Right atrium auricular region (tissue), 2 donors: ENCODE data around the gene LRFN3. TPM values are rescaled to one million over a fixed set of nuclear protein-coding genes. Genes with fewer than 3 reads are reported as not detected.
A peak's percentile ranks its signal among the peaks of the same experiment; 100 is the strongest.

Experiments used
- DNase-seq: peaks from one replicate; pipeline ENCODE4 v3.0.0-alpha.2; 2019; ENCODE audit warnings: low spot score
- H3K27ac ChIP-seq, 2 donors: fragments of 200-600 bp; sonication (generic); 1 replicate in 1 of 2; 2 replicates in 1 of 2; pipeline ENCODE4 v1.5.1; 2016 to 2019
- H3K27me3 ChIP-seq, 2 donors: fragments of 200-600 bp; sonication (generic); one replicate each; pipeline versions ENCODE4 v1.5.1 to v1.6.0; 2017 to 2019
- H3K36me3 ChIP-seq: fragments of 200-600 bp; sonication (generic); one replicate; pipeline ENCODE4 v1.5.1; 2016
- H3K4me1 ChIP-seq, 2 donors: fragments of 200-600 bp; sonication (generic); one replicate each; pipeline versions ENCODE4 v1.5.1 to v1.6.0; 2017 to 2019
- H3K4me3 ChIP-seq, 2 donors: fragments of 200-600 bp; sonication (generic); 1 replicate in 1 of 2; 2 replicates in 1 of 2; pipeline ENCODE4 v1.5.1; 2017 to 2019; ENCODE audit warnings: mild to moderate bottlenecking in 1 of 2, moderate library complexity in 1 of 2
- H3K9me3 ChIP-seq, 2 donors: fragments of 200-600 bp; sonication (generic); one replicate each; pipeline ENCODE4 v1.5.1; 2019
- total RNA-seq, 2 donors: library from RNA; depleted of rRNA; stranded (reverse); fragments of >200 nt; gene quantifications; one replicate each; pipeline ENCODE4 v1.1.0, GENCODE V29; 2016
- TF ChIP-seq, protein P1 (sequence below), 2 donors: fragments of 200-600 bp; sonication (generic); IDR thresholded peaks; one replicate each; pipeline ENCODE4 v1.5.1; 2019; ENCODE audit warnings: antibody characterized with exemption in 2 of 2

Gene LRFN3
- total RNA-seq, 2 donors from 2014 or later: 10.5 to 13.1 TPM

DNA sequence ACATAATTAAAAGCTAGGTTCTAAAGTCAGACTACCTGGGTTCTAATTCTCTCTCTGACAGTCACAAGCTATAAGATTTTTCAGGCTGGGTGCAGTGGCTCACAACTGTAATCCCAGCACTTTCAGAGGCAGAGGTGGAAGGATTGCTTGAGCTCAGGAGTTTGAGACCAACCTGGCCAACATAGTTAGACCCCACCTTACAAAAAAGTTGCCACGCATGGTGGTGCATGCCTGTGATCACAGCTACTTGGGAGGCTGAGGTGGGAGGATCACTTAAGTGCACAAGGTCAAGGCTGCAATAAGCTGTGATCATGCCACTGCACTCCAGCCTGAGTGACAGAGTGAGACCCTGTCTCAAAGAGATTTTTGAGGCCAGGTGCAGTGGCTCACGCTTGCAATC, 41.8 kb upstream of the LRFN3 start:
- Histone ChIP-seq H3K27me3 (no peaks in the 10 kb centered on the region), H3K27ac (no peak overlapping the region), H3K36me3 (peaks cover 33% of the 10 kb centered on the region), H3K4me3 (no peak overlapping the region), H3K4me1 (peaks cover 0 to 17% of the 10 kb centered on the region in 2 donors), H3K9me3 (no peaks in the 10 kb centered on the region)
- DNase-seq: no peak
- TF ChIP-seq, protein P1, sequence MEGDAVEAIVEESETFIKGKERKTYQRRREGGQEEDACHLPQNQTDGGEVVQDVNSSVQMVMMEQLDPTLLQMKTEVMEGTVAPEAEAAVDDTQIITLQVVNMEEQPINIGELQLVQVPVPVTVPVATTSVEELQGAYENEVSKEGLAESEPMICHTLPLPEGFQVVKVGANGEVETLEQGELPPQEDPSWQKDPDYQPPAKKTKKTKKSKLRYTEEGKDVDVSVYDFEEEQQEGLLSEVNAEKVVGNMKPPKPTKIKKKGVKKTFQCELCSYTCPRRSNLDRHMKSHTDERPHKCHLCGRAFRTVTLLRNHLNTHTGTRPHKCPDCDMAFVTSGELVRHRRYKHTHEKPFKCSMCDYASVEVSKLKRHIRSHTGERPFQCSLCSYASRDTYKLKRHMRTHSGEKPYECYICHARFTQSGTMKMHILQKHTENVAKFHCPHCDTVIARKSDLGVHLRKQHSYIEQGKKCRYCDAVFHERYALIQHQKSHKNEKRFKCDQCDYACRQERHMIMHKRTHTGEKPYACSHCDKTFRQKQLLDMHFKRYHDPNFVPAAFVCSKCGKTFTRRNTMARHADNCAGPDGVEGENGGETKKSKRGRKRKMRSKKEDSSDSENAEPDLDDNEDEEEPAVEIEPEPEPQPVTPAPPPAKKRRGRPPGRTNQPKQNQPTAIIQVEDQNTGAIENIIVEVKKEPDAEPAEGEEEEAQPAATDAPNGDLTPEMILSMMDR (IDR thresholded peaks at IDR 0.05): no peak

DNA sequence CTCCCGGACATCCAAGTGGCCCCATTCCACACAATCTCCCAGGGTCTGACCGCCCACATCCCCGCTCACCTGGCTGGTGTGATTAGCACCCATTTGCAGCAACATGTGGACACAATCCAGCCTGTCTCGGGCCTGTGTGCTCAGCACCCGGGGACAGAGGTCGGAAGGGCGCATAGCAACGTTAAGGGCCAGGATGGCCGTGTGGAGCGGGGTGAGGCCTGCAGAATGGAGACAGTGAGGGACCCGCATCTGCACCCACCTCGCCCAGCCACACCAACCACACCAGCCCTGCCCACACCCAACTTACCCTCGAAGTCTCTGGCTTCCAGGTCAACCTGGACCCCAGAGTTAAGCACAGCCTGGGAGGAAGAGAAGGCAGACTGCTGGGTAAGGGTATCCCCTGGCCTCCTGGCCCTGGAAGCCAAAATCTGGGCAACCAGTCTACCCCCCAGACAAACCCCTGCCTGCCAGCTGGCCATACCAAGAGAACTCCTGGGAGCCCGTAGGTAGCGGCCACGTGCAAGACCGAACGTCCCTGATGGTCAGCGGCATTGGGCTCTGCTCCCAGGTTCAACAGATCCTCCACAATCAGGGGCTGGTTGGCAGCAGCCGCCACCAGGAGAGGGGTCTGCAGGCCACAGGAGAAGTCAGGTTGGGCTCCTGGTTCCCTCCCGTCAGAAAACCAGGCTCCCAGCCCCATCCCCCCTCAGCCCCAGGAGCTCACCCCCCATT, 40.1 kb upstream of the LRFN3 start:
- no peaks in the 10 kb centered on the region for H3K9me3 ChIP-seq
- H3K4me1 ChIP-seq: peaks cover 0 to 20% of the 10 kb centered on the region in 2 donors
- no peak overlapping the region for H3K4me3 ChIP-seq
- peaks cover 25% of the 10 kb centered on the region for H3K36me3 ChIP-seq
- TF ChIP-seq, protein P1 (IDR thresholded peaks at IDR 0.05): no peak
- no peak overlapping the region for H3K27ac ChIP-seq
- H3K27me3 ChIP-seq: no peaks in the 10 kb centered on the region
- DNase-seq: no peak

DNA sequence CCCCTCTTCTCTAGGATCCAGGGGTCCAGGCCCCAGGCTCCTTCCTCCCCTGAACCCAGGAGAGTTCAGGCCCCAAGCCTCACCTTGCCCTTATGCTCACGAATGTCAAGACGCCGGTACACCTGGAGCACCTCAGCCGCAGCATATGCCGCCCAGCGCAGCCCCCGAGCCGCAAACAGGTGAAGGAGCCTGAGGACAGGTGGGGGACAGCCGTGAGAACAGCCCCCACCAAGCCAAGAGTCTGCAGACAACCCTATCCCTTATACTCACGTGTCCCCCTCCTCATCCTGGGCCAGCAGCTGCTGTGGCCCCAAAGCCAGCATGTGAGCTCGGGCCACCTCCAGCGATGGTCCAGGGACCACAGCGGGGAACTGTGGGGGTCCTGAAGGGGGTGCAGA, 39.5 kb upstream of the LRFN3 start:
- no peak for DNase-seq
- TF ChIP-seq, protein P1 (IDR thresholded peaks at IDR 0.05): no peak
- Histone ChIP-seq H3K4me3 (no peak overlapping the region), H3K27me3 (no peaks in the 10 kb centered on the region), H3K27ac (no peak overlapping the region), H3K9me3 (no peaks in the 10 kb centered on the region), H3K4me1 (peaks cover 0 to 25% of the 10 kb centered on the region in 2 donors), H3K36me3 (peaks cover 25% of the 10 kb centered on the region)

DNA sequence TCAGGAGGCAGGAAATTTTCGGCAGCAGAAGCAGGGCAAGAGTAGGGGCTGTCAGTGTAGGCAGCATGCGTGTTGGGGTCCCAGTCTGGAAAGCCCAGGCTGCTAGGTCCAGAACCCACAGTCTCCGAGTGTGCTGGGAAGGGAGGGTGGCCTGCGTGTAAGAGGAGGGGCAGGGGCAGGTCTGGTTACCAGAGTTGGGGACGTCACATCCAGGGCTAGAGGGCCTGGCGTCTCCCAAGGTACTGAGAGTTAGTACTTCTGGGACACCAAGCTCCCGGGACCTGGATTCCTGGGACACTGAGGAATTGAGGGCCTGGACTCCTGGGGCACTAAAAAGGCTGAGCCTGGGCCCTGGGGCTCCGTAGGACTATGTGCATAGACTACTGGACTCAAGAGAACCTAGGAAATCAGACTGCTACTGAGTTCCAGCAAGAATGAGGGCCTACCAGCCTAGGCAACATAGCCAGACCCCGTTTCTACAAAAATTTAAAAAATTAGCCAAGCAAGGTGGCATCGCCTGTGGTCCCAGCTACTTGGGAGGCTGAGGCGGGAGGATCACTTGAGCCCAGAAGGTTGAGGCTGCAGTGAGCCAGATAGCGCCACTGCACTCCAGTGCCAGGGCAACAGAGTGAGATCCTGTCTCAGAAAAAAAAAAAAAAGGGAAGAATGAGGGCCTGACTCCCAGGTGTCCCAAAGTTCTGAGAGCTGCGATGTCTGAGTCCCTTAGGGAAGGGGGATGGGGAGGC, 38.3 kb upstream of the LRFN3 start:
- no peak for DNase-seq
- Histone ChIP-seq H3K36me3 (peaks cover 25% of the 10 kb centered on the region), H3K4me3 (peak overlapping the region in 1 of 2 donors; percentile 75), H3K9me3 (no peaks in the 10 kb centered on the region), H3K27ac (peak overlapping the region; percentile 78 to 85), H3K4me1 (peaks cover 0 to 25% of the 10 kb centered on the region in 2 donors), H3K27me3 (no peaks in the 10 kb centered on the region)
- TF ChIP-seq, protein P1 (IDR thresholded peaks at IDR 0.05): no peak

DNA sequence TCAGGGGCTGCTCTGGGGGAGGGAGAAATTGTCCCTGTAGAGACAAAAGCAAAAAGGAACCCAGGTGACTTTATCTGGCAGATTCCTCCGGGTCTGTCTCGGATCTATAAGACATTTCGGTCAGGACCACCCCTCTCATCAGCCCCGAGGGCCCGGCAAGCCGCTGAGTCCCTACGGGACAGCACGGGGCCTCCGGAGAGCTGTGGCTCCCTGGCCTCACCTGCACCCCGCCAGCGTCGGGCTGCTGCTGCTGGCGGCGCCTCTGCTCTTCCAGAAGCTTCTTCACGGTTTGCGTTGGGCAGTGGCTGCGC, 37.7 kb upstream of the LRFN3 start:
- no peak for DNase-seq
- Histone ChIP-seq H3K36me3 (peaks cover 25% of the 10 kb centered on the region), H3K27me3 (no peaks in the 10 kb centered on the region), H3K9me3 (no peaks in the 10 kb centered on the region), H3K4me3 (peak overlapping the region; percentile 68 to 75), H3K4me1 (peaks cover 0 to 25% of the 10 kb centered on the region in 2 donors), H3K27ac (peak overlapping the region; percentile 78 to 85)
- TF ChIP-seq, protein P1 (IDR thresholded peaks at IDR 0.05): no peak
